Sigmoid colon (tissue), 4 donors: ENCODE results near the gene SYT7.

Source experiments
- CTCF ChIP-seq, 4 experiments: fragments of 450-650 bp in 3 of 4; fragments of 200-600 bp in 1 of 4; IDR thresholded peaks; one replicate each; pipeline ENCODE4 v1.5.1; 2016 to 2019; ENCODE audit warnings: antibody characterized with exemption in 4 of 4, mild to moderate bottlenecking in 3 of 4, moderate library complexity in 2 of 4
- EP300 ChIP-seq, 4 donors: sonication (generic); formaldehyde crosslinking; IDR thresholded peaks; one replicate each; pipeline ENCODE4 v1.6.1; 2017; ENCODE audit warnings: antibody characterized with exemption in 4 of 4
- POLR2AphosphoS5 ChIP-seq, 4 donors: sonication (generic); formaldehyde crosslinking; IDR thresholded peaks; one replicate each; pipeline ENCODE4 v1.6.1; 2017; ENCODE audit warnings: antibody characterized with exemption in 4 of 4

GRCh38 chr11:61592176-61592575 lies 11.3 kb upstream of the SYT7 start:
- TF ChIP-seq EP300 (IDR thresholded peaks at IDR 0.05) (no peak), CTCF (IDR thresholded peaks at IDR 0.05) (no peak), POLR2AphosphoS5 (IDR thresholded peaks at IDR 0.05) (no peak)
